Measurements from ENCODE around the gene OBP2B.

GRCh38 chr9:133203506-133204075 is 5.5 kb downstream of the OBP2B start:
- TF ChIP-seq EZH2 (IDR thresholded peaks at IDR 0.05; ENCODE audit: low read length, missing control alignments) (no peak), CTCF (conservative IDR thresholded peaks at IDR 0.05 in 1 of 2, IDR thresholded peaks at IDR 0.05 in 1 of 2; ENCODE audit: low read depth in 1 of 2, low read length in 2 of 2) (no peak)
